ENCODE results near the gene MYL12B.
A peak's percentile ranks its signal among the peaks of the same experiment; 100 is the strongest.
"Not testable (repeated sequence)": the region's sequence is repeated elsewhere in the genome, so short reads cannot be mapped to it uniquely, and the experiment has no call there.

Gene MYL12B

DNA sequence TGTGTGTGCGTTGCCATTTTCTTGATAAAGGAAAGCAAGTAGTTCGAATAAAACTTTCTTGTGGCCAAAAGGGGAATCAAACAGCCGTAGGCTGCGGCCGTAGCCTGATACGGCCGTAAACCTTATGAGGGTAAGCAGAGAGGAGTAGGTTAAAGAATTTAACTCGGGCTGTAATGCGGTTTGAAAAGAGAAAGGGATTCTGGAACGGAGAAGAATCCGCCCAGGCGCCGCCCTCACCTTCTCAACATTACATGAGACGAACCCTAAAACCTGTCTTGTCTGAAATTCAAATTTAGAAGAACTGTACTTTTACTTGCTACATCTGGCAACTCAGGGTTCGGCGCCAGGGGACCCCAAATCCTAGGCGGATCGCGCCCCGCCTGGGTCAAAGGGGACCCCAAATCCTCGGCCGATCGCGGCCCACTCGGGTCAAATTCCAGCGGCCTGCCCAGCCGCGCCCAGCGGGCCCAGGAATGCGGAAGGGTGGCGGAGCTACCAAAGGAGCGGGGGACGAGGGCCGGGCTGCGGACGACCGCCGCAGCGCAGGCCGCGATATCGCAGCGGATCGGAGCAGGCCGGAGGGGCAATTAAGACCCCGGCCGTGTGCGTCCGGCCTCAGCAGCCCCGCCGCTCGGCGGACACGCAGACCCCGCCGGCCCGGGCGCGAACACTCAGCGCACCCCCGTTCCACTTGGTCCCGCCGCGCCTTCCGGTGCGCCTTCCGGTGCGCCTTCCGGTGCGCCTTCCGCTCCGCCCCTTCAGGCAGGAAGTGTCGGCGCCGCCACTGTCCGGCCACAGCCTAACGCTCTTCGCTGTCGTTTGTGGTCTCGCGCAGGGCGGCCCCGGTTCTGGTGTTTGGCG is at the start of gene MYL12B:
MYL12B (plus strand) TSS at position 761 of the 861 bp plus-strand sequence. CDS start 10,766 bp downstream, outside the sequence.
- peak; percentile 21 for DNase-seq

DNA sequence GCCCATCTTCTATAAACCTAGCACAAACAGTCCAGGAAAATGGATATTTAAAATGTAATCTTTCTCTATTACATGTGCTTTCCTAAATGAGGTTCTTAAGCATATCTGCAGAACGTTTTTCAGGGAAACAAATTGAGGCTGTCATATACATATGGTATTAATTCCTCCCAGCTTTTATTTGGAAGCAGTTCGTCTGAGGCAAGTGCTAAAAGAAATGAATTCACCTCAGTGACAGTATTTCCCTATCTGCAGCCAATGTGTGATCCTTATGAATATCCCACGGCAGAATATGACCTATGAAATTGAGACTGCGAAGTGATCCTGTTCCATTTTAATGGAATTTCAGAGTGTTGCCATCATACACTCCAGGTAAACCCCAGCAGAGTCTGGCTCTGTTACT is 49.3 kb upstream of the MYL12B start:
- no peak for DNase-seq

- DNase-seq: no peak
Measured at GRCh38 chr18:3213300-3214059, 48.5 kb upstream of the MYL12B start.

GRCh38 chr18:3214855-3215637 is 46.9 kb upstream of the MYL12B start:
- no peak for DNase-seq

- DNase-seq: no peak
Measured at GRCh38 chr18:3216987-3217386, 44.9 kb upstream of the MYL12B start.

- no peak for DNase-seq
Measured at GRCh38 chr18:3217948-3218647, 43.8 kb upstream of the MYL12B start.

DNA sequence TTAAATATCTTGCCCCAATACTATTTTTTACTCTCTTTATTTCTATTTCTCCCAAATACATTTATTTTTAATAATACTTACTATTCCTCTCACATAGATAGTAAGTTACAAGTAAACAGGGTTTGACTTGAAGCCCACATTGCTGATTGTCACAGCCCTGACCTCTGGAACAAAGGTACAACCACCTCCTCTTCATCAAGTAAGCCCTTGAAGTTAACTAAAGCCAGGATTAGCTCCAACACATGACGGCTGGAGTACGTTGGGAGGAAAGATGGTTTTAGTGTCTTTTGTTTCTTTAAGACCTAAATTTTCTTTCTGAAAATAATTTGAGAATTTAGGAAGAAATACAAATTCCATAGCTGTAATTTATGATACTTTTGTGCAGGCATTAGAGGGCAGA is 43.1 kb upstream of the MYL12B start:
- DNase-seq: no peak

GRCh38 chr18:3219241-3219630 is 42.7 kb upstream of the MYL12B start:
- no peak for DNase-seq

DNA sequence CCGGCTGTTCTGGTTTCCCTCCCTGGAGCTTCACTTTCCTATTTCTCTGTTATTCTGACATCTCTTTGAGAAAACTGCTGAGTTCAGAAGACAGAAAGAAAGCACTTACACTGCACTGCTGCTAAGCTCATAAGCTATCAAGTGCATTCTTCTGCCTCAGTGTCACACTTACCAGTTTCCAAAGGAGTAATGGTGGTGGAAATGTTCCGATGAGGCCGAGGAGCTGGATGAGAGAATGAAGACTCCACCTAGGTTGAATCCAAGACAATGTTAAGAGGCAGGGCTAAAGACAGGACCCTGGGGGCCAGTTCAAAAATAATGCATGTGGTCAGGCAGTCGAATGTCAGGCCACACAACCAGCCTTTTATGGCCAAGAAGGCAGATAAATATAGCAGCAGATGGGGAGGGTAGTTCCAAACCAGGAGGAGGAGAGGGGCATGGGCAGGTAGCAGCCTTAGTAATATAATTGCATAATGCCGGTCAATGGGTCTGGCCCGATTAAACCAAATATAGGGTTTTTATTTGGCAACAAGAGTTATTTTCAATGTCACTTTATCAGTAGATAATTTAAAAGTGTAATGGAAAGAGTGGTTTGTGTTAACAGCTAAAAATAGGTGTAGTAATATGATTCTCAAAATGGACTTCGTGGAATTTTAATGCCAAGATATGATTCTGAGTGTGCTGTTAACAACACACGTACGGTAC is 42.1 kb upstream of the MYL12B start, which contains the start of gene MYOM1:
MYOM1 (minus strand) TSS at position 338 of the 705 bp plus-strand sequence. CDS start 4,745 bp downstream, outside the sequence.
- DNase-seq: no peak

DNA sequence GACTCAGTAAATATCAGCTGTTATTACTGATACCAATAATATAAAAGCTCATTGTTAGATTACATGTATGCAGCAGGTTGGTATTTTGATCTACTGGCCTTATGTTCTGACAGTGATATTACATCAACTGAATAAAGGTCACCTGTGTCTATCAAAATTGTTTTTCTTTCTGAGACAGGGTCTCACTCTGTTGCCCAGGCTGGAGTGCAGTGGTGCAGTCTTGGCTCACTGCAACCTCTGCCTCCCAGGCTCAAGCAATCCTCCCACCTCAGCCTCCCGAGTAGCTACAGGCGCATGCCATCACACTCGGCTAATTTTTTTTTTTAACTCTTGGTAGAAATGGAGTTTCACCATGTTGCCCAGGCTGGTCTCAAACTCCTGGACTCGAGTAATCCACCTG is 41.1 kb upstream of the MYL12B start:
- not testable (repeated sequence) for DNase-seq

- no peak for DNase-seq
Measured at GRCh38 chr18:3221496-3221895, 40.4 kb upstream of the MYL12B start.

GRCh38 chr18:3223356-3223755 is 38.6 kb upstream of the MYL12B start:
- DNase-seq: no peak

- DNase-seq: no peak
Measured at GRCh38 chr18:3224223-3224622, 37.7 kb upstream of the MYL12B start.

DNA sequence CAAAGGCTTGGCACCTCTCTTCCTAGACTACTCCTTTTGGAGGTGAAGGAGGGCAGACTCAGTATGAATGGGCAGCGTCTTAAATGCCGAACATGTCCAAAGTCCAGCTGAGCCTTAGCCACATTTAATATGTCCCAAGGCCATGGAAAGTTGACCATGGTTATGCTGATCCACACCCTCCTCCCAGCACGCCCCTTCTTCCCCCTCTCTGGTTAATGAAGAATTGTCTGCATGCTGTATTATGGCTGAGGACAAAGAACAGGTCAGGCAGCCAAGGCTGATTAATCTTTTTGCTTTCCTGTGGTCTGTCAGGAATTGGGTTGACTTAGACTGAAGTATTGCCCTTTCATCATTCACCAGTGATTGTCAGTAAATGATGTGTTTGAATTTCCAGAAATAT is 36.3 kb upstream of the MYL12B start:
- no peak for DNase-seq

DNA sequence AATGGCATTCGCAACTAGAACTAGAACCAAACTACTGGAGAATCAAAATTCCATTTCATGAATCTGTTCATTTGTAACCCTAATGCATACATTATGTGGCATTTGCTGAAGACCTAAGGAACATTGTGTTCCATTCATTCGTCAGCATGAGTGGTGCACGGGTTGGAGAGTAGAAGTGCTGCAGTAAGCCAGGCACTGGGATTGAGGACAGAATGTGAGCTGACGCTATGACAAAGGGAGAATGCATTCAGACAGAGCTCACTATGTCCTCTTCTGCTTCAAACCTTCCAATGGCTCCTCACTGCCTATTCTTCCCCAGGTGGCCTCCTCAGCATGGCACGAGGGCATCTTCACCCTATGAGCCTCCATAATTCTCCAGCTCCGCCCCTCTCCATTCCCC is 35.9 kb upstream of the MYL12B start:
- no peak for DNase-seq

DNA sequence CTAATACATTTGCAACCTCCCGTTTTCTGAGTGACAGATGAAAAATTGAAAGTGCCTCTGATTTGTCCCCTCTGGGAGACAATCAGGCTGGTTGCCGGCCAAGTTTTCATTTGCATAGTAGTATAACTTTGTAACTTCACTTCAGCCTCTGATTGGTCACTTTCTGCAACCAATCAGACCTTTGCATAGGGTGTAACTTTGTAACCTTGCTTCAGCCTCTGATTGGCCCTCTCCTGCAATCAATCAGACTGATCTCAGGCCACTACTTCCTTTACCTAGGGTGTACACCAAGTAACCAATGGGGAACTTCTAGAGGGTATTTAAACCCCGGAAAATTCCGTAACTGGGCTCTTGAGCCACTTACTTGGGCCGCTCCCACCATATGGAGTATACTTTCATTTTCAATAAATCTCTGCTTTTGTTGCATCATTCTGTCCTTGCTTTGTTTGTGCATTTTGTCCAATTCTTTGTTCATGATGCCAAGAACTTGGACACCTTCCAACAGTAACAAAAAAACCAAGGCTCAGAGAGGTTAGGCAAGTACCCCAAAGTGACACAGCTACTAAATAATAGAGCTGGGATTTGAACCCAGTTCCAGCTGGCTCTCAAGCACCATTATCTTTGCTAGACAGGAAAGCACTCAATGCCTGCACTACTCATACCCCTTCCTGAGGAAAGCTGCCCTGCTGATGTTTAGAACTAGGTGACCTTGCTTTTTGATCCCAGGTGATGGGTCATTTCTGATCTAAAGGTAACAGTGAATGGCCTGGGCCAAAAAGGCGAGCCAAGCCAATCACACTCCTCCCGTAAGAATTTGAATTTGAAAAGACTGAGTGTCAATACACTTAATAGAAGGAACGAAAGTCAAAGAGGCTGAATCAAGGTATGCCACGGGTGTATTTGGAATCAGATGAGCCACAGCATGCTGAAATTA is 31.3 kb upstream of the MYL12B start:
- DNase-seq: no peak

GRCh38 chr18:3233004-3233403 is 28.9 kb upstream of the MYL12B start:
- DNase-seq: no peak

GRCh38 chr18:3233433-3234168 is 28.3 kb upstream of the MYL12B start:
- no peak for DNase-seq

GRCh38 chr18:3234457-3234856 is 27.5 kb upstream of the MYL12B start:
- no peak for DNase-seq

DNA sequence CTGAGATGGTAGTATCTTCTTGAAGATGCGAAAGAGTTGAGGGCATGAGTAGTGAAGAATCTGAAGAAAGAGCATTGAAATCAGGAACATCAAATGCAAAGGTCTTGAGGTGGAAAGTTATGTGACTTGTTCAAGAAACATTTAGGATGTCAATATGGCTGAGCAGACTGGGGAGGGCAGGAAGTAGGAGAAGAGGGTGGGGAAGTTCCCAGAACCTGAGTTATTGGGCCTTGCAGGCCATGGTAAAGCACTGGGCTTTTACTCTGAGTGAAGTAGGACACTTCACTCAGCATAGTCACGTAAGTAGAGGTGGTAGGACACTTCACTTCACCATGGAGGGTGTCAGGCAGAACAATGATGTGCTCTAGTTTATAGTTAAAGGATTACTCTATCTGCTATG is 26.1 kb upstream of the MYL12B start:
- no peak for DNase-seq
